ENCODE measurements around the gene SLC25A51.

DNA sequence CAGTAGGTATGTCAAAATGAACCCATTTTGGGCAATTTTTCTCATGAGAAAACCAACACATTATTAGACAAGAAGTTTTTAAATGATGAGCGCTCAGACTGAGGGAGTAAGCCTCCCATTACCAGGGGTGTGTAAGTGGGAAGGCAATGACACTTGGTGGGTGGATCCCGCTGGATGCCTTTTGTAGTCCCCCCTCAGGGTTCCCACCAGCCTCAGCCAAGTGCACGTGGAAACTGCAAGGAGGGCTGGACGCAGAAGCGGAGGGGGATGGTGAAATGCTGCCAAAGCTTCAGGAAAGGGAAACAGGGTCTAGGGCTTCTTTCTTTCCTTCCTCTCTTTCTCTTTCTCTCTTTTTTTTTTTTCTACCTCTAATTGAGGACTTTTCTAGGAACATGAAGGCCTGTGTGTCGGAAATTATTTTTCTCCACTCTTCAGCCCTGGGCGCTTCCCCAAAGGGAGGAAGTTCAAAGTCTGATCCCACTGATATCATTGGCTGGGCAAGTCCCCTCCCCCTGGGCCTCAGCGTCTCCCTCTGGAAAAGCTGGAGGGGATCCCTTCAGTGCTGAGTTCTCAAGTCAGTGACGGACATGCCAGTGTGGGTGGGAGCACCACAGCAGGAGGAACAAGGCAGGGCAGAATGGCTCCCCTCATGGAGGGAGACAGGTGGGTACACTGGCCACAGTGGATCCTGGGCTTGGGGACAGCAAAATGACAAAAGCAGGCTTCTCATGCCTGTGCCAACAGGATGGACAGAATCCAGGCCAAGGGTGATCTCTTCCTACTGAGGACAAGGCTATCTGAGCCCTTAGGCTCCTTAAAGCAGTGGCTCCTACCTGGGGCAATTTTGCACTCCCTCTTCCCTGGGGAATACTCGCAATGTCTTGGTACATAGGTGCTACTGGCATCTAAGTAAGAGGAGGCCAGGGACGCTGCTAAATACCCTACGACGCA, 23.9 kb upstream of the SLC25A51 start:
- TF ChIP-seq, protein P1, sequence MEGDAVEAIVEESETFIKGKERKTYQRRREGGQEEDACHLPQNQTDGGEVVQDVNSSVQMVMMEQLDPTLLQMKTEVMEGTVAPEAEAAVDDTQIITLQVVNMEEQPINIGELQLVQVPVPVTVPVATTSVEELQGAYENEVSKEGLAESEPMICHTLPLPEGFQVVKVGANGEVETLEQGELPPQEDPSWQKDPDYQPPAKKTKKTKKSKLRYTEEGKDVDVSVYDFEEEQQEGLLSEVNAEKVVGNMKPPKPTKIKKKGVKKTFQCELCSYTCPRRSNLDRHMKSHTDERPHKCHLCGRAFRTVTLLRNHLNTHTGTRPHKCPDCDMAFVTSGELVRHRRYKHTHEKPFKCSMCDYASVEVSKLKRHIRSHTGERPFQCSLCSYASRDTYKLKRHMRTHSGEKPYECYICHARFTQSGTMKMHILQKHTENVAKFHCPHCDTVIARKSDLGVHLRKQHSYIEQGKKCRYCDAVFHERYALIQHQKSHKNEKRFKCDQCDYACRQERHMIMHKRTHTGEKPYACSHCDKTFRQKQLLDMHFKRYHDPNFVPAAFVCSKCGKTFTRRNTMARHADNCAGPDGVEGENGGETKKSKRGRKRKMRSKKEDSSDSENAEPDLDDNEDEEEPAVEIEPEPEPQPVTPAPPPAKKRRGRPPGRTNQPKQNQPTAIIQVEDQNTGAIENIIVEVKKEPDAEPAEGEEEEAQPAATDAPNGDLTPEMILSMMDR (IDR thresholded peaks at IDR 0.05; ENCODE audit: poor library complexity) = no peak
- no peak for TF ChIP-seq EZH2 (IDR thresholded peaks at IDR 0.05; ENCODE audit: borderline replicate concordance)
